Pancreas (tissue), 10 donors: Measurements from ENCODE around the gene SLC45A1. TPM values are rescaled to one million over a fixed set of nuclear protein-coding genes. Genes with fewer than 3 reads are reported as not detected.

ENCODE experiments used
- ATAC-seq, 4 donors: fragments of 200-7000 bp; cut with Tn5 transposase; one replicate each; pipeline versions ENCODE4 v1.8.0 to v1.9.1; 2020; ENCODE audit warnings: mild to moderate bottlenecking in 4 of 4, moderate library complexity in 4 of 4
- DNase-seq, 6 donors: peaks; one replicate each; pipeline ENCODE4 v3.0.0-alpha.2; 2020
- FAIRE-seq: peaks from 2 replicates; lab custom pipeline; 2012; peaks lifted over from hg19 to GRCh38; lab: Jason Lieb, UNC
- H3K27ac ChIP-seq, 4 donors: fragments of 200-600 bp; sonication (generic); 1 replicate in 3 of 4; 2 replicates in 1 of 4; pipeline versions ENCODE4 v1.5.0 to v1.8.0; 2020
- H3K27me3 ChIP-seq, 4 donors: fragments of 200-600 bp; one replicate each; pipeline ENCODE4 v1.8.0; 2021
- H3K36me3 ChIP-seq, 3 donors: fragments of 200-600 bp; sonication (generic) in 1 of 3; one replicate each; pipeline versions ENCODE4 v1.5.0 to v1.8.0; 2020 to 2021
- H3K4me1 ChIP-seq, 3 donors: fragments of 200-600 bp; one replicate each; pipeline ENCODE4 v1.8.0; 2021
- H3K4me3 ChIP-seq, 4 donors: fragments of 200-600 bp; sonication (generic) in 2 of 4; one replicate each; pipeline versions ENCODE4 v1.5.0 to v1.8.0; 2020 to 2021
- H3K9me3 ChIP-seq, 4 donors: fragments of 200-600 bp; one replicate each; pipeline ENCODE4 v1.8.0; 2021
- CTCF ChIP-seq, 4 donors: fragments of 200-600 bp; sonication (generic) in 3 of 4; IDR thresholded peaks; one replicate each; pipeline versions ENCODE4 v1.5.0 to v1.8.0; 2021; ENCODE audit warnings: antibody characterized with exemption in 4 of 4
- WGBS, 2 donors: extraction: QIAGEN DNeasy Blood & Tissue Kit; methylation state at CpG; one replicate each; pipeline ENCODE4 v1.1.7; 2013; 5-methylcytosine and 5-hydroxymethylcytosine counted together
- intact Hi-C, 3 donors: fragments of 100-400 bp; cut with DNase I; formaldehyde crosslinking; loops; one replicate each; pipeline versions ENCODE4 v1.11.1 to v1.14.2; 2022
- polyA plus RNA-seq, 2 donors: library from polyadenylated mRNA; stranded (reverse); fragments of 200-250 nt; gene quantifications; one replicate each; pipeline ENCODE4 v1.2.3, GENCODE V29; 2013
- total RNA-seq, 6 donors: library from RNA; stranded (reverse); fragmentation: NEBNext Ultra II Directional in 4 of 6; extraction: Animal tissue kit (Norgen Biotek cat#: 25700) in 4 of 6; gene quantifications; one replicate each; pipeline versions ENCODE4 v1.2.1 to v1.2.4, GENCODE V29; 2021 to 2023
- donor health status: healthy with polysubstance abuse.
- donor health status: DM: no; HTN: no; CAD: no; lungs with moderate emphysema.
- donor health status: DM: no; HTN: no; CAD: no.
- donor health status: control.
- donor health status: control.
- donor health status: Bipolar disorder and iron deficiency.
- donor health status: DM: yes; HTN: yes; CAD: no.
- donor health status: DM: no; HTN: no; CAD: no.
- donor health status: DM: no; HTN: no; CAD: no.
- donor health status: DM: yes; HTN: yes; CAD: no.

SLC45A1 gene
- total and polyA plus RNA-seq, 8 donors: 0.16 to 1.8 (median 0.53) TPM

GRCh38 chr1:8354038-8354437 lies 36.1 kb downstream of the SLC45A1 start:
- ATAC-seq: no peak
- no peak for DNase-seq
- TF ChIP-seq CTCF (IDR thresholded peaks at IDR 0.05): no peak
- no peaks in the 10 kb centered on the region for H3K9me3 ChIP-seq
- H3K4me3 ChIP-seq: no peak overlapping the region
- intact Hi-C loops: loop anchor here in 1 of 3 donors (5.0 kb wide), 1 partner anchor 372 kb away; no protein-coding TSS in a partner anchor
- 85% methylated on average over 8 of the region's 8 CpGs for WGBS, 2 donors
- H3K36me3 ChIP-seq: peaks cover 0 to 56% (median 30%) of the 10 kb centered on the region in 3 donors
- FAIRE-seq: no peak
- no peaks in the 10 kb centered on the region for H3K27me3 ChIP-seq
- H3K27ac ChIP-seq: no peak overlapping the region
- no peaks in the 10 kb centered on the region for H3K4me1 ChIP-seq

GRCh38 chr1:8355439-8356255 lies 37.7 kb downstream of the SLC45A1 start:
- 89 to 92% methylated on average over 24 of the region's 24 CpGs for WGBS, 2 donors
- DNase-seq (peak in 1 of 6 donors; percentile 70), ATAC-seq (no peak), FAIRE-seq (no peak)
- H3K9me3 ChIP-seq: no peaks in the 10 kb centered on the region
- H3K27me3 ChIP-seq: no peaks in the 10 kb centered on the region
- H3K4me1 ChIP-seq: no peaks in the 10 kb centered on the region
- intact Hi-C loops: no loop called here
- H3K27ac ChIP-seq: no peak overlapping the region
- H3K36me3 ChIP-seq: peaks cover 0 to 67% (median 32%) of the 10 kb centered on the region in 3 donors
- no peak for TF ChIP-seq CTCF (IDR thresholded peaks at IDR 0.05)
- H3K4me3 ChIP-seq: no peak overlapping the region

GRCh38 chr1:8356256-8357209 lies 38.6 kb downstream of the SLC45A1 start:
- DNase-seq: peak in 1 of 6 donors; percentile 64
- Histone ChIP-seq H3K36me3 (peaks cover 4 to 76% (median 38%) of the 10 kb centered on the region in 3 donors), H3K9me3 (no peaks in the 10 kb centered on the region), H3K27ac (no peak overlapping the region), H3K4me3 (no peak overlapping the region), H3K4me1 (no peaks in the 10 kb centered on the region), H3K27me3 (no peaks in the 10 kb centered on the region)
- WGBS, 2 donors: 91% methylated on average over 27 of the region's 27 CpGs
- no peak for TF ChIP-seq CTCF (IDR thresholded peaks at IDR 0.05)
- intact Hi-C loops: no loop called here
- no peak for ATAC-seq
- no peak for FAIRE-seq

- ATAC-seq (no peak), FAIRE-seq (no peak), DNase-seq (peak in 1 of 6 donors; percentile 48)
- no peaks in the 10 kb centered on the region for H3K4me1 ChIP-seq
- no peaks in the 10 kb centered on the region for H3K27me3 ChIP-seq
- H3K27ac ChIP-seq: no peak overlapping the region
- H3K36me3 ChIP-seq: peaks cover 4 to 84% (median 44%) of the 10 kb centered on the region in 3 donors
- intact Hi-C loops: no loop called here
- H3K9me3 ChIP-seq: no peaks in the 10 kb centered on the region
- no peak for TF ChIP-seq CTCF (IDR thresholded peaks at IDR 0.05)
- no peak overlapping the region for H3K4me3 ChIP-seq
- WGBS, 2 donors: 81 to 88% methylated on average over 14 of the region's 14 CpGs
Measured at GRCh38 chr1:8357329-8358101, 39.6 kb downstream of the SLC45A1 start.
